ENCODE measurements around the gene RC3H2.
"Not testable (repeated sequence)": the region's sequence is repeated elsewhere in the genome, so short reads cannot be mapped to it uniquely, and the experiment has no call there.

RC3H2 gene

GRCh38 chr9:122897969-122898368 lies 7.2 kb downstream of the RC3H2 start:
- Mint-ChIP-seq H3K36me3 (ENCODE audit: low read depth) (peaks cover 61% of the 10 kb centered on the region), H3K4me3 (no peak overlapping the region), H3K9me3 (no peaks in the 10 kb centered on the region), H3K4me1 (ENCODE audit: low read depth) (peaks cover 46% of the 10 kb centered on the region), H3K27ac (peak overlapping the region; percentile 19), H3K27me3 (no peaks in the 10 kb centered on the region)
- DNase-seq, result no peak

GRCh38 chr9:122888480-122888879 lies 16.7 kb downstream of the RC3H2 start:
- Mint-ChIP-seq H3K36me3 (ENCODE audit: low read depth) (peaks cover 85% of the 10 kb centered on the region), H3K9me3 (no peaks in the 10 kb centered on the region), H3K4me1 (ENCODE audit: low read depth) (no peaks in the 10 kb centered on the region), H3K27me3 (no peaks in the 10 kb centered on the region), H3K4me3 (no peak overlapping the region), H3K27ac (no peak overlapping the region)
- DNase-seq, result no peak

DNA sequence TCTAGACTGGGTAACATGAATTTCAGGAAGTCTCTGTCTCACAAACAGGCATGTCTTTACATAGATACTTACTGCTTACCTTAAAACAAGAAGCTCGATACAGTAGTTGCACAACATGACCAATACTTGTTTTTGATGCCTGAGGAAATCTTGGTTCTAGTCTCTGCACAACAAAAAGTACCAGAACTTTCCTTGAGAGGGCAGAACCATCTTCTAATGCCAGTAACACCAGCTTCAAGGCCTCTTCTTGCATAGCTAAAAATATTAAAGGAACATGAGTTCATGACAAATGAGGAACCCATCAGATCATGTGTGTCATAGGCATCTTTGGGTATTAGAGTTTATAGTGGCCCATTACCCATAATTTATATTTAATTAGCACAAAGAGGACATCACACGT lies 22.0 kb downstream of the RC3H2 start:
- H3K4me1 Mint-ChIP-seq (ENCODE audit: low read depth), result peaks cover 7% of the 10 kb centered on the region
- H3K4me3 Mint-ChIP-seq, result no peak overlapping the region
- peak overlapping the region; percentile 8 for H3K27ac Mint-ChIP-seq
- no peaks in the 10 kb centered on the region for H3K27me3 Mint-ChIP-seq
- DNase-seq, result no peak
- H3K9me3 Mint-ChIP-seq, result no peaks in the 10 kb centered on the region
- peaks cover 80% of the 10 kb centered on the region for H3K36me3 Mint-ChIP-seq (ENCODE audit: low read depth)

DNA sequence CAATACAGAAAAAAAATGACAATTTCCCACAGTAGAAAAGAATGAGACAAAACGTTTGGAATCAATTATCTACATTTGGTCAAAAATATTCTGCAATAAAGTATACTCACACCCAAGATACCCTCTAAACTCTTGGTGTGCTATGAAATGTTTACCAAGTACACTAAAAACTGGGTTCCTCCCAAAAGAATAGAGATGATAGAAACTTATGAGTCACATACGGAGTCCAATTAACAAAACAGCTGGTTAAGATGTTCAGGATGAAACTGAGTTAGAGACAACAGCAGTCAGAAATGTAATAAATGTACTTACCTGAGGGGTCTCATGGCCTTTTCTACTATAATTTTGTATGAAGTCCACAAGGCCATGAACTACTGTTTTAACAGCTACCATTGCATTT lies 25.7 kb downstream of the RC3H2 start:
- Mint-ChIP-seq H3K4me3 (no peak overlapping the region), H3K27me3 (no peaks in the 10 kb centered on the region), H3K36me3 (ENCODE audit: low read depth) (peaks cover 90% of the 10 kb centered on the region), H3K4me1 (ENCODE audit: low read depth) (peaks cover 12% of the 10 kb centered on the region), H3K9me3 (no peaks in the 10 kb centered on the region), H3K27ac (peak overlapping the region; percentile 37)
- no peak for DNase-seq

DNA sequence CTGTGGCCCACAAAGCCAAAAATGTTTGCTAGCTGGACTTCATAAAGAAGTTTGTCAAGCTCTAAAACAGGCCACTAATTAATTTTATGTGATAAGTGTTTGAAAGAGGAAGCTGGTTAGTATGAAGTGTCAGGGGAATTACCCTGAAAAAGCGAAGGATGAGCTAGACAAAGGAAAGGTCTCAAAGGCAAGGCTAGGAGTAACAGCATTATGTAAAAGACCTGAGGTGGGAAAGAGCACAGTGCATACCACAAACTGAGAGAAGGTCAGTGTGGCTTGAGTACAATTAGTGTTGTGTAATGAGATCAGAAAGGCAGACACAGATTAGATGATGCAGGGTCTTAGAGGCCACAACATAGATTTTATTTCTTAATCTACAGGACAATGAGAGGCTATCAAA lies 29.6 kb downstream of the RC3H2 start:
- Mint-ChIP-seq H3K9me3 (no peaks in the 10 kb centered on the region), H3K4me1 (ENCODE audit: low read depth) (peaks cover 5% of the 10 kb centered on the region), H3K36me3 (ENCODE audit: low read depth) (peaks cover 84% of the 10 kb centered on the region), H3K27ac (peak overlapping the region; percentile 49), H3K4me3 (no peak overlapping the region), H3K27me3 (no peaks in the 10 kb centered on the region)
- no peak for DNase-seq

- H3K27ac Mint-ChIP-seq; H3K9me3 Mint-ChIP-seq; H3K4me3 Mint-ChIP-seq; DNase-seq; H3K4me1 Mint-ChIP-seq (ENCODE audit: low read depth); H3K27me3 Mint-ChIP-seq: not testable (repeated sequence)
- peaks cover 66% of the 10 kb centered on the region for H3K36me3 Mint-ChIP-seq (ENCODE audit: low read depth)
Measured at GRCh38 chr9:122867276-122867675, 37.9 kb downstream of the RC3H2 start.

- Mint-ChIP-seq H3K36me3 (ENCODE audit: low read depth) (peaks cover 64% of the 10 kb centered on the region), H3K4me1 (ENCODE audit: low read depth) (peaks cover 3% of the 10 kb centered on the region)
- no peak for DNase-seq
Measured at GRCh38 chr9:122866079-122866478, 39.1 kb downstream of the RC3H2 start.

GRCh38 chr9:122865300-122865699 lies 39.9 kb downstream of the RC3H2 start:
- DNase-seq, result no peak
- Mint-ChIP-seq H3K4me3 (no peak overlapping the region), H3K4me1 (ENCODE audit: low read depth) (peaks cover 3% of the 10 kb centered on the region), H3K27me3 (no peaks in the 10 kb centered on the region), H3K36me3 (ENCODE audit: low read depth) (peaks cover 63% of the 10 kb centered on the region), H3K27ac (peak overlapping the region; percentile 57), H3K9me3 (no peaks in the 10 kb centered on the region)

More at GRCh38 chr9:122866079-122866478, 39.1 kb downstream of the RC3H2 start:
- H3K27ac Mint-ChIP-seq, result no peak overlapping the region
- H3K4me3 Mint-ChIP-seq, result no peak overlapping the region
- H3K27me3 Mint-ChIP-seq, result no peaks in the 10 kb centered on the region
- H3K9me3 Mint-ChIP-seq, result no peaks in the 10 kb centered on the region

GRCh38 chr9:122863407-122863806 lies 41.8 kb downstream of the RC3H2 start:
- H3K27ac Mint-ChIP-seq, result no peak overlapping the region

DNA sequence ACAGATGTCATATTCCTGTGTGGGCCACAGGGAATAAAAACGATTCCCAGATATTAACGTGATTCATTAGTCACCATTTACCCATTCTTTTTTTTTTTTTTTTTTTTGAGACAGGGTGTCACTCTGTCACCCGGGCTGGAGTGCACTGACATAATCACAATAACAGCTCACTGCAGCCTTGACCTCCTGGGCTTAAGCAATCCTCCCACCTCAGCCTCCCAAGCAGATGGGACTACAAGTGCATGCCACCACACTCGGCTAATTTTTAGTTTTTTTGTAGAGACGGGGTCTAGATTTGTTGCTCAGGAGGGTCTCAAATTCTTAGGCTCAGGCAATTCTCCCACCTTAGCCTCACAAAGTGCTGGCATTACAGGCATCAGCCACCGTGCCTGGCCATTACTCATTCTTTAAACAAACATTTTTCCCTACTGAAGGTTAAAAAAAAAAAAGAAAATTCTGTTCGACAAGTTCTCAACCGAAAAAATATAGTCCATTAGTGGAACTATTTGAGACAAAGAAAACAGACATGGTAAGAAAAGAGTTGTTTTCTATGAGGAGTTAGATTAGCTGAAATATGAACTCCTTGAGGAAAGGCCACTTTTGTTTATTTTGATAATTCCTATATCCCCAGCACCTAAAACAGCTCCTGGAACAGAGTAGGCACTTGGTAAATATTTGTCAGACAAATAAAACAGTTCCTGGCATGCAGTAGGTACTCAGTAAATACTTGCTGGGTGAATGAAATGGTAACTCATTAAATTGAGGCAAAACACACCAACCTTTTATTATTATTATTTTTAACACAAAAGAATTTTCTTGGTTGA lies 44.6 kb downstream of the RC3H2 start:
- Mint-ChIP-seq H3K4me3 (no peak overlapping the region), H3K9me3 (no peaks in the 10 kb centered on the region), H3K36me3 (ENCODE audit: low read depth) (peaks cover 87% of the 10 kb centered on the region), H3K27ac (no peak overlapping the region), H3K27me3 (no peaks in the 10 kb centered on the region), H3K4me1 (ENCODE audit: low read depth) (peaks cover 5% of the 10 kb centered on the region)
- no peak for DNase-seq

More at GRCh38 chr9:122863407-122863806, 41.8 kb downstream of the RC3H2 start:
- H3K4me1 Mint-ChIP-seq (ENCODE audit: low read depth), result peaks cover 6% of the 10 kb centered on the region
- H3K4me3 Mint-ChIP-seq, result no peak overlapping the region
- no peaks in the 10 kb centered on the region for H3K27me3 Mint-ChIP-seq
- H3K36me3 Mint-ChIP-seq (ENCODE audit: low read depth), result peaks cover 68% of the 10 kb centered on the region
- no peaks in the 10 kb centered on the region for H3K9me3 Mint-ChIP-seq
- no peak for DNase-seq

GRCh38 chr9:122857815-122858214 lies 47.3 kb downstream of the RC3H2 start:
- no peaks in the 10 kb centered on the region for H3K9me3 Mint-ChIP-seq
- no peak overlapping the region for H3K4me3 Mint-ChIP-seq
- H3K36me3 Mint-ChIP-seq (ENCODE audit: low read depth), result peaks cover 86% of the 10 kb centered on the region
- H3K27me3 Mint-ChIP-seq, result no peaks in the 10 kb centered on the region
- H3K27ac Mint-ChIP-seq, result no peak overlapping the region
- no peak for DNase-seq
- peaks cover 3% of the 10 kb centered on the region for H3K4me1 Mint-ChIP-seq (ENCODE audit: low read depth)

GRCh38 chr9:122852085-122852786 lies 52.9 kb downstream of the RC3H2 start:
- not testable (repeated sequence) for H3K4me3 Mint-ChIP-seq, H3K27ac Mint-ChIP-seq, H3K27me3 Mint-ChIP-seq, H3K9me3 Mint-ChIP-seq, DNase-seq
- H3K4me1 Mint-ChIP-seq (ENCODE audit: low read depth), result peaks cover 16% of the 10 kb centered on the region
- peaks cover 82% of the 10 kb centered on the region for H3K36me3 Mint-ChIP-seq (ENCODE audit: low read depth)

- H3K27ac Mint-ChIP-seq, result peak overlapping the region; percentile 35
- peaks cover 70% of the 10 kb centered on the region for H3K36me3 Mint-ChIP-seq (ENCODE audit: low read depth)
Measured at GRCh38 chr9:122848256-122848943, 56.8 kb downstream of the RC3H2 start.

DNA sequence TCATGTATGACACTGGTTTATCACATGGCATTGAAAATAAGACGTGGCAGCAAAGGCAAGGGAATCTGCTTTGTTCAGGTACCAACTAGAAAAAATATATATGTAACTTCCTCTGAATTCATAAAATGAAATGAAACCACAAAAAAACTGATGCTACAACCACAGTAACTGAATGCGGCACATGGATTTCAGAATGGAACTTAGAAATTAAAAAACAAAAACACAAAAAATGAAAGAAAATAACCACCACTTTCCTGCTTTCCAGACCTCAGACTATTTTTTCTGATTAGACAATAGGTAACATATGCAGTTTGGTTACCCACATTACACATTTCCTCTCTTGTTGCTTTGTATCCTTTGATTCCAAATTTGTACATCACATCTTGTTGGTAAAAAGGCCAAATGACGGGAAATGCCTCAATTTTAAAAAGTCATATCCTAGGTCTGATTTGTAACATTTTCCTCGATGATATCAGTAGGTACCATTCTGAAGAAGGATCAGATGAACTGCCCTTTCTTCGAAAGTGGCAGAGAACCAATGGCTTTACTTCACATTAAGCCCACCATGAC lies 58.7 kb downstream of the RC3H2 start:
- H3K36me3 Mint-ChIP-seq (ENCODE audit: low read depth), result peaks cover 62% of the 10 kb centered on the region
- H3K4me3 Mint-ChIP-seq, result no peak overlapping the region
- H3K9me3 Mint-ChIP-seq, result no peaks in the 10 kb centered on the region
- no peaks in the 10 kb centered on the region for H3K27me3 Mint-ChIP-seq
- DNase-seq, result no peak
- peak overlapping the region; percentile 88 for H3K27ac Mint-ChIP-seq
- peaks cover 38% of the 10 kb centered on the region for H3K4me1 Mint-ChIP-seq (ENCODE audit: low read depth)

More at GRCh38 chr9:122848256-122848943, 56.8 kb downstream of the RC3H2 start:
- H3K4me1 Mint-ChIP-seq (ENCODE audit: low read depth), result peaks cover 38% of the 10 kb centered on the region
- no peak overlapping the region for H3K4me3 Mint-ChIP-seq
- no peak for DNase-seq
- no peaks in the 10 kb centered on the region for H3K27me3 Mint-ChIP-seq
- H3K9me3 Mint-ChIP-seq, result no peaks in the 10 kb centered on the region

Measured in activated T-cell treated with anti-CD3 and anti-CD28 coated beads, Interleukin-2, amount 50 U/mL, for 24 hours (primary cell).